Mucosa of rectum (tissue), 2 donors: ENCODE measurements around the gene SLITRK6.
"Not testable (repeated sequence)": the region's sequence is repeated elsewhere in the genome, so short reads cannot be mapped to it uniquely, and the experiment has no call there.

Experiments
- H3K27ac ChIP-seq, 2 donors: one replicate each; pipeline ENCODE4 v1.7.0; 2013; ENCODE audit warnings: inconsistent platforms in 2 of 2, low read depth in 2 of 2, low read length in 2 of 2
- H3K27me3 ChIP-seq, 2 donors: one replicate each; pipeline ENCODE4 v1.7.0; 2013; ENCODE audit warnings: low read length in 2 of 2; ENCODE audit not compliant: control insufficient read depth in 2 of 2, insufficient read depth in 2 of 2
- H3K36me3 ChIP-seq, 2 donors: one replicate each; pipeline ENCODE4 v1.7.0; 2013; ENCODE audit warnings: low read length in 2 of 2; ENCODE audit not compliant: control insufficient read depth in 2 of 2, insufficient read depth in 2 of 2
- H3K4me1 ChIP-seq, 2 donors: one replicate each; pipeline ENCODE4 v1.7.0; 2013; ENCODE audit warnings: low read length in 2 of 2, mild to moderate bottlenecking in 1 of 2; ENCODE audit not compliant: control insufficient read depth in 2 of 2, insufficient read depth in 2 of 2
- H3K4me3 ChIP-seq, 2 donors: one replicate each; pipeline ENCODE4 v1.7.0; 2013; ENCODE audit warnings: low read length in 2 of 2
- H3K9ac ChIP-seq, 2 donors: one replicate each; pipeline ENCODE4 v1.7.0; 2013; ENCODE audit warnings: low read length in 2 of 2, low read depth in 1 of 2, mild to moderate bottlenecking in 1 of 2
- H3K9me3 ChIP-seq, 2 donors: one replicate each; pipeline ENCODE4 v1.7.0; 2013; ENCODE audit warnings: low read length in 2 of 2; ENCODE audit not compliant: control insufficient read depth in 2 of 2
- donor health status: healthy.
- donor health status: Normal muscosa, but diverticular disease.

SLITRK6 gene

GRCh38 chr13:85808811-85809210 is 9.6 kb upstream of the SLITRK6 start:
- no peaks in the 10 kb centered on the region for H3K4me1 ChIP-seq
- no peaks in the 10 kb centered on the region for H3K36me3 ChIP-seq
- no peak overlapping the region for H3K9ac ChIP-seq
- H3K27ac ChIP-seq = no peak overlapping the region
- H3K4me3 ChIP-seq = no peak overlapping the region
- H3K9me3 ChIP-seq = no peaks in the 10 kb centered on the region
- H3K27me3 ChIP-seq = no peaks in the 10 kb centered on the region

- no peaks in the 10 kb centered on the region for H3K36me3 ChIP-seq
- H3K4me1 ChIP-seq = no peaks in the 10 kb centered on the region
- H3K9ac ChIP-seq = no peak overlapping the region
- no peaks in the 10 kb centered on the region for H3K27me3 ChIP-seq
- peak overlapping the region in 1 of 2 donors; percentile 28 for H3K4me3 ChIP-seq
- H3K9me3 ChIP-seq = no peaks in the 10 kb centered on the region
- H3K27ac ChIP-seq = no peak overlapping the region
Observed at GRCh38 chr13:85806553-85807175, 7.4 kb upstream of the SLITRK6 start.

- H3K27ac ChIP-seq = no peak overlapping the region
Observed at GRCh38 chr13:85798556-85798955, 663 bp downstream of the SLITRK6 start.

GRCh38 chr13:85797311-85797710 is 1.9 kb downstream of the SLITRK6 start:
- Histone ChIP-seq H3K36me3 (no peaks in the 10 kb centered on the region), H3K9ac (no peak overlapping the region), H3K4me3 (peak overlapping the region; percentile 0 to 56), H3K9me3 (no peaks in the 10 kb centered on the region), H3K27me3 (no peaks in the 10 kb centered on the region), H3K27ac (no peak overlapping the region), H3K4me1 (no peaks in the 10 kb centered on the region)

More at GRCh38 chr13:85798556-85798955, 663 bp downstream of the SLITRK6 start:
- H3K9ac ChIP-seq = no peak overlapping the region
- H3K4me1 ChIP-seq = no peaks in the 10 kb centered on the region
- H3K27me3 ChIP-seq = no peaks in the 10 kb centered on the region
- no peaks in the 10 kb centered on the region for H3K36me3 ChIP-seq
- H3K4me3 ChIP-seq = peak overlapping the region; percentile 40 to 56
- H3K9me3 ChIP-seq = no peaks in the 10 kb centered on the region

DNA sequence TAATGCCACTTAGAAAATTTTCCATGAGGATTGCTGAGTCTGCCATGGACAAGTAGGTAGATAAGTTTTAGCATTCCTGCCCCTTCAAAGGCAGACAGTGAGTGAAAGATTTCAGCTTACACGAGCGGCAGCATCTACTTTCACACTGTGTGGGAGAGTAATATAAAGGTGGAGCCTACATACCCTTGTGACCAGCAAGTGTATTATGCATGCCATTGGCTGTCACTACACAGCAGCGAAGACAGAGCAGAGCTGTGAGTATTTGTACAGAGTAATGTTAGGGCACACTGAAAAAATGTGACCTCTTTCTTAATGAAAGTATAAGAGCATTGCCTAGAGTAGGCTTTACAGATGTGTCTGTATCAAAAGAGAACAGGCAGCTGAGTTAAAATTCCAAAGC is 14.0 kb downstream of the SLITRK6 start:
- Histone ChIP-seq H3K36me3 (no peaks in the 10 kb centered on the region), H3K9me3 (no peaks in the 10 kb centered on the region), H3K4me1 (no peaks in the 10 kb centered on the region), H3K27ac (no peak overlapping the region), H3K9ac (no peak overlapping the region), H3K4me3 (no peak overlapping the region), H3K27me3 (no peaks in the 10 kb centered on the region)

GRCh38 chr13:85772367-85772766 is 26.9 kb downstream of the SLITRK6 start:
- Histone ChIP-seq H3K36me3 (no peaks in the 10 kb centered on the region), H3K9ac (no peak overlapping the region), H3K27me3 (no peaks in the 10 kb centered on the region), H3K27ac (no peak overlapping the region), H3K4me3 (no peak overlapping the region), H3K4me1 (no peaks in the 10 kb centered on the region), H3K9me3 (no peaks in the 10 kb centered on the region)

GRCh38 chr13:85771856-85772255 is 27.4 kb downstream of the SLITRK6 start:
- Histone ChIP-seq H3K27me3 (no peaks in the 10 kb centered on the region), H3K27ac (no peak overlapping the region), H3K9me3 (no peaks in the 10 kb centered on the region), H3K4me3 (no peak overlapping the region), H3K36me3 (no peaks in the 10 kb centered on the region), H3K9ac (no peak overlapping the region), H3K4me1 (no peaks in the 10 kb centered on the region)

- H3K36me3 ChIP-seq = no peaks in the 10 kb centered on the region
- no peaks in the 10 kb centered on the region for H3K4me1 ChIP-seq
- H3K27ac ChIP-seq = no peak overlapping the region
- H3K9me3 ChIP-seq = no peaks in the 10 kb centered on the region
- H3K4me3 ChIP-seq = no peak overlapping the region
- H3K27me3 ChIP-seq = no peaks in the 10 kb centered on the region
- H3K9ac ChIP-seq = no peak overlapping the region
Observed at GRCh38 chr13:85768946-85769345, 30.3 kb downstream of the SLITRK6 start.

DNA sequence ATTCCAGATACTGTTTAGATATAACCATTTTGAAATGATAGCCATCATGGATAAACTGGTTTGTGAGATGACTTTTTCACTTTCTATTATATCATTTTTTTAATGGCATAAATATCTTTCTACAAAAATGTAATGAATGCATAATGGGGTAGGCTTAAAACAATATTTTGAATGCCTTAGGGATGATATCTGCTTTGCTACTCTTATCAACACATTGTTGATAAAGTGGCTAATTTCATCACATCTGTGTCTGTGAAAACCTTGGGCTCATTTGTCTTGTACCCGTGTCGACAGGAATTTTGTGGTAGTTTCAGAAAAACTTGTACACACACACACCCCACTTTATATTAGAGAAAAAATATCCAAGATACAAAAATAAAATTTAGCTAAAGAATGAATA is 44.1 kb downstream of the SLITRK6 start:
- Histone ChIP-seq H3K9me3 (no peaks in the 10 kb centered on the region), H3K36me3 (no peaks in the 10 kb centered on the region), H3K9ac (no peak overlapping the region), H3K4me3 (no peak overlapping the region), H3K27ac (no peak overlapping the region), H3K4me1 (no peaks in the 10 kb centered on the region), H3K27me3 (no peaks in the 10 kb centered on the region)

DNA sequence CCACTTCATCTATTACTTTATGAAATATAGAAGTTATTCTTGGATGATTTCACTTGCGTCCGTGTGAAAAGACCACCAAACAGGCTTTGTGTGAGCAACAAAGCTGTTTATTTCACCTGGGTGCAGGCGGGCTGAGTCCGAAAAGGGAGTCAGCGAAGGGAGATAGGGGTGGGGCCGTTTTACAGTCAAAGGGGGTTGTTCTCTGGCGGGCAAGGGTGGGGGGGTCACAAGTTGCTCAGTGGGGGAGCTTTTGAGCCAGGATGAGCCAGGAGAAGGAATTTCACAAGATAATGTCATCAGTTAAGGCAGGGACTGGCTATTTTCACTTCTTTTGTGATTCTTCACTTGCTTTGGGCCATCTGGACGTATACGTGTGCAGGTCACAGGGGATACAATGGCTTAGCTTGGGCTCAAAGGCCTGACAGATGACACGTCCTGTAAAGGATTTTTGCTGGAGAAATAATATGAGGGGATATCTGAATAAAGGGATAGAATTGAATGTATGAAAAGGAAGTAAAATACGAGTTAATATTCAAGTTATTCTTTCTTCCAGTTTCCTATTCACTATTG is 55.9 kb downstream of the SLITRK6 start:
- H3K27me3 ChIP-seq, H3K9me3 ChIP-seq, H3K4me1 ChIP-seq, H3K36me3 ChIP-seq, H3K4me3 ChIP-seq, H3K9ac ChIP-seq, H3K27ac ChIP-seq: not testable (repeated sequence)
